WERI-Rb-1 (cell line): ENCODE data around the gene FBXW4.

Source experiments
- DNase-seq: peaks from one replicate; pipeline ENCODE4 v3.0.0-alpha.2; 2020
- H3K27ac ChIP-seq: fragments of 250-450 bp; sonication (Bioruptor Pico); 2 replicates; pipeline ENCODE4 v1.5.1; 2020; ENCODE audit warnings: mild to moderate bottlenecking, moderate library complexity
- H3K27me3 ChIP-seq: fragments of 250-450 bp; sonication (Bioruptor Pico); 2 replicates; pipeline ENCODE4 v1.5.1; 2021; ENCODE audit warnings: mild to moderate bottlenecking, low read depth, moderate library complexity; ENCODE audit not compliant: insufficient read depth, severe bottlenecking
- H3K36me3 ChIP-seq: fragments of 250-450 bp; sonication (Bioruptor Pico); 2 replicates; pipeline ENCODE4 v1.5.1; 2020; ENCODE audit warnings: mild to moderate bottlenecking, moderate library complexity
- H3K4me3 ChIP-seq: 2 replicates; pipeline ENCODE4 v1.5.1; 2011; ENCODE audit warnings: low read depth, mild to moderate bottlenecking, control low read depth, low read length
- H3K9me3 ChIP-seq: fragments of 250-450 bp; sonication (Bioruptor Pico); 2 replicates; pipeline ENCODE4 v1.5.1; 2021; ENCODE audit warnings: mild to moderate bottlenecking, moderate library complexity; ENCODE audit not compliant: severe bottlenecking
- CTCF ChIP-seq: IDR thresholded peaks from 2 replicates; pipeline ENCODE4 v1.5.1; 2011; ENCODE audit warnings: low read depth, mild to moderate bottlenecking, control low read depth, inconsistent platforms, low read length

Gene FBXW4

GRCh38 chr10:101569622-101570427 is 125.1 kb downstream of the FBXW4 start:
- Histone ChIP-seq H3K4me3 (peak overlapping the region; percentile 92), H3K27ac (peak overlapping the region; percentile 69), H3K9me3 (peaks cover 6% of the 10 kb centered on the region), H3K36me3 (no peaks in the 10 kb centered on the region), H3K27me3 (no peaks in the 10 kb centered on the region)
- peak; percentile 84 for DNase-seq
- peak; percentile 80 for TF ChIP-seq CTCF

GRCh38 chr10:101569323-101569621 is 125.7 kb downstream of the FBXW4 start:
- DNase-seq: no peak
- no peaks in the 10 kb centered on the region for H3K36me3 ChIP-seq
- H3K4me3 ChIP-seq: peak overlapping the region; percentile 92
- TF ChIP-seq CTCF: no peak
- no peak overlapping the region for H3K27ac ChIP-seq
- H3K27me3 ChIP-seq: no peaks in the 10 kb centered on the region
- H3K9me3 ChIP-seq: peaks cover 6% of the 10 kb centered on the region

- TF ChIP-seq CTCF: no peak
- no peaks in the 10 kb centered on the region for H3K36me3 ChIP-seq
- H3K9me3 ChIP-seq: peaks cover 6% of the 10 kb centered on the region
- H3K27me3 ChIP-seq: no peaks in the 10 kb centered on the region
- DNase-seq: no peak
- no peak overlapping the region for H3K4me3 ChIP-seq
- H3K27ac ChIP-seq: no peak overlapping the region
These were observed 126.8 kb downstream of the FBXW4 start for GRCh38 chr10:101568054-101568745.

GRCh38 chr10:101567165-101568006 is 127.6 kb downstream of the FBXW4 start:
- no peak overlapping the region for H3K4me3 ChIP-seq
- no peaks in the 10 kb centered on the region for H3K27me3 ChIP-seq

More at GRCh38 chr10:101567165-101568006, 127.6 kb downstream of the FBXW4 start:
- TF ChIP-seq CTCF: no peak
- Histone ChIP-seq H3K9me3 (no peaks in the 10 kb centered on the region), H3K27ac (no peak overlapping the region), H3K36me3 (no peaks in the 10 kb centered on the region)
- no peak for DNase-seq
